H1 (cell line): ENCODE results near the gene ASGR2. TPM values are rescaled to one million over a fixed set of nuclear protein-coding genes. Genes with fewer than 3 reads are reported as not detected.

Experiments
- RAD21 ChIP-seq, 2 experiments: IDR thresholded peaks in 1 of 2; conservative IDR thresholded peaks in 1 of 2; 2 replicates each; pipeline ENCODE4 v1.6.1; 2011; ENCODE audit warnings: low read depth in 2 of 2, low read length in 2 of 2, improper control_type of control experiment in 1 of 2, inconsistent platforms in 1 of 2, mild to moderate bottlenecking in 1 of 2, moderate library complexity in 1 of 2
- polyA plus RNA-seq, 7 experiments: library from polyadenylated mRNA; depleted of rRNA in 3 of 7; stranded (reverse) in 5 of 7; unstranded in 2 of 7; fragments of >200 nt in 5 of 7; fragments of 200-250 nt in 2 of 7; gene quantifications; 1 replicate in 5 of 7; 2 replicates in 1 of 7; 4 replicates in 1 of 7; pipeline versions ENCODE4 v1.2.1 to v1.2.3, GENCODE V29; 2011 to 2013; ENCODE audit warnings: missing spikeins in 2 of 7, mixed read lengths in 2 of 7
- total RNA-seq: library from RNA; stranded (reverse); fragmentation: NEBNext Ultra II Directional; extraction: Animal tissue kit (Norgen Biotek cat#: 25700); gene quantifications from 2 replicates; pipeline ENCODE4 v1.2.1, GENCODE V29; 2021

Gene ASGR2
- total and polyA plus RNA-seq, 2 of the 8 experiments (the other 6 are each of a cell fraction or from before 2014, with no cell fraction given): 0.91 TPM; not detected in 1

DNA sequence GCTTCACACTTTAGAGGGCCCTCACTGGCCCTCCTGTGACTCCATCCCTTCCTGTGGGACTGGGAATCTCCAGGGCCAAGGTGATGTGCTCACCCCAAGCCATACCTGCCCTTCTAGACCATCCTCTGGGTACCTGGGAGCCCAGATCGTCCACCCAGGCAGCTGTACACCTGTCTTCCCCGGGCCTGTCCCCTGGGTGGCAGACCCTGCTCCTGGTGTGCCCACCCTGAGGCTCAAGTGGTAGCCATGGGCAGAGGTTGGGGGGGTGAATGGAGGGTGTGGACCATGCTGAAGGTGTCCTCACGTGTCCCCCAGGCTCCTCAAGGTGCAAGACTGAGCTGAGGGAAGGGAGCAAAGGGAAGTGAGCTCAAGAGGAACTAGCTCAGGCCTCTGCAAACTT is 43.9 kb downstream of the ASGR2 start (continued):
- no peak for TF ChIP-seq RAD21 (IDR thresholded peaks at IDR 0.05 in 1 of 2, conservative IDR thresholded peaks at IDR 0.05 in 1 of 2; ENCODE audit: low read depth in 2 of 2, low read length in 2 of 2)
